ENCODE results near the gene INHBC.
"Not testable (repeated sequence)": the region's sequence is repeated elsewhere in the genome, so short reads cannot be mapped to it uniquely, and the experiment has no call there.

The INHBC gene

DNA sequence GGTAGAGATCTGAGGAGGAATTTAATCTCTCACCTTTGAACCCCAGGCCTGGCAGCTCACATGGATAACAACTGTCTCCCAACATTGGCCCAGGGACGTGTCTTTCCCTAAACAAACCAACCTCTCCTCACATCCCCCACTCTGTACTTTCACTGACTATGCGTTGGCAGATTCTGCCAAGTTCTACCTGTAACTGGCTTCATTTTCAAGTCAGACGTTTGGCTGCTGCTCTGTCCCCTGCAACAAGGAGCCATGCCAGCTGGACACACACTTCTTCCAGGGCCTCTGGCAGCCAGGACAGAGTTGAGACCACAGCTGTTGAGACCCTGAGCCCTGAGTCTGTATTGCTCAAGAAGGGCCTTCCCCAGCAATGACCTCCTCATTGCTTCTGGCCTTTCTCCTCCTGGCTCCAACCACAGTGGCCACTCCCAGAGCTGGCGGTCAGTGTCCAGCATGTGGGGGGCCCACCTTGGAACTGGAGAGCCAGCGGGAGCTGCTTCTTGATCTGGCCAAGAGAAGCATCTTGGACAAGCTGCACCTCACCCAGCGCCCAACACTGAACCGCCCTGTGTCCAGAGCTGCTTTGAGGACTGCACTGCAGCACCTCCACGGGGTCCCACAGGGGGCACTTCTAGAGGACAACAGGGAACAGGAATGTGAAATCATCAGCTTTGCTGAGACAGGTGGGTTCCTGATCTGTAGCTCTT lies at the start of gene INHBC:
INHBC (plus strand) TSS at position 268 of the 707 bp plus-strand sequence; CDS start at position 371, 103 bp downstream.
- DNase-seq (ENCODE audit: low spot score), result no peak

GRCh38 chr12:57385586-57385985 lies 49.0 kb upstream of the INHBC start:
- no peak for DNase-seq (ENCODE audit: low spot score)

DNA sequence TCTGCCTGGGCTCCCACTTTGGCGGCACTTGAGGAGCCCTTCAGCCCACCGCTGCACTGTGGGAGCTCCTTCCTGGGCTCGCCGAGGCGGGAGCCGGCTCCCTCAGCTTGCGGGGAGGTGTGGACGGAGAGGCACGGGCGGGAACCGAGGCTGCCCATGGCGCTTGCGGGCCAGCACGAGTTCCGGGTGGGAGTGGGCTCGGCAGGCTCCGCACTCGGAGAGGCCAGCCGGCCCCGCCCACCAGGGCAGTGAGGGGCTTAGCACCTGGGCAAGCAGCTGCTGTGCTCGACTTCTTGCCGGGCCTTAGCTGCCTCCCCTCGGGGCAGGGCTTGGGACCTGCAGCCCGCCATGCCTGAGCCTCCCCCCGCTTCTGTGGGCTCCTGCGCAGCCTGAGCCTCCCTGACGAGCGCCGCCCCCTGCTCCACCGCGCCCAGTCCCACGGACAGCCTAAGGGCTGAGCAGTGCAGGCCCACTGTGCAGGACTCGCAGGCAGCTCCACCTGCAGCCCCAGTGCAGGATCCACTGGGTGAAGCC lies 48.3 kb upstream of the INHBC start:
- no peak for DNase-seq (ENCODE audit: low spot score)

- DNase-seq (ENCODE audit: low spot score), result no peak
Observed at GRCh38 chr12:57388425-57388824, 46.2 kb upstream of the INHBC start.

DNA sequence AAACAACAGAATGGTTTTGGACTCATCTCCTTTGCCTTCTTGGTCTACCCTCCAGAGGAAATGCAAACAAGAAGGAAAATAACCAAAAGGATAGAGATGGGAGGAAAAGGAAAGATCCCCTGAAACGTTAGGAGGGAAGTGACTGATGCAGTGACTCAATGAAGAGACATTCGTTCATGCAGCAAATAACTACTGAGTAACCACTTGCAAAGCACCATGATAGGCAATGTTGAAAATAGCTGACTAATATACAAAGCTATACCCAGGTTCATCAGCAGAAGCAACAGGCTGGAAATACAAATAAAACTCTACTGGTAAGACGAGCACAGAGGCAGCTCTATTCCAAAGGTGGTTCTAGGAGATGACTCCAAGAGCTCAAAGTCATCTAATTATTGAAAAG lies 45.6 kb upstream of the INHBC start:
- DNase-seq (ENCODE audit: low spot score), result peak; percentile 80

DNA sequence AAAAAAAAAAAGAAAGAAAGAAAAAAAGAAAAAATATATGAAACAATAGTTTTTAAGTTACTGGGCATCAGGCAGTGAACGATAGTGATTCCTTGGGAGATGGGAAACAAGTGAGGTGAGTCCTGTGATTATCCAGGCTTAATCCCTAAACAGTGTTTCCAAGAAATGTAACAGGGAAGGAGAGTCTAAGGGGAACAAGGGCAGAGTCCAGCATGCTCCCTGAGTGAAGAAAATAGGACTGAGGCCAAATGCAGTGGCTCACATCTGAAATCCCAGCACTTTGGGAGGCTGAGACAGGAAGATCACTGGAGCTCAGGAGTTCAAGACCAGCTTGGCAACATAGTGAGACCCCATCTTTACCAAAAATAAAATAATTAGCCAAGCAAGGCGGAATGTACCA lies 44.4 kb upstream of the INHBC start:
- no peak for DNase-seq (ENCODE audit: low spot score)

- no peak for DNase-seq (ENCODE audit: low spot score)
Observed at GRCh38 chr12:57395121-57395520, 39.5 kb upstream of the INHBC start.

- no peak for DNase-seq (ENCODE audit: low spot score)
Observed at GRCh38 chr12:57397441-57397840, 37.1 kb upstream of the INHBC start.

GRCh38 chr12:57399718-57400463 lies 34.7 kb upstream of the INHBC start:
- not testable (repeated sequence) for DNase-seq (ENCODE audit: low spot score)

DNA sequence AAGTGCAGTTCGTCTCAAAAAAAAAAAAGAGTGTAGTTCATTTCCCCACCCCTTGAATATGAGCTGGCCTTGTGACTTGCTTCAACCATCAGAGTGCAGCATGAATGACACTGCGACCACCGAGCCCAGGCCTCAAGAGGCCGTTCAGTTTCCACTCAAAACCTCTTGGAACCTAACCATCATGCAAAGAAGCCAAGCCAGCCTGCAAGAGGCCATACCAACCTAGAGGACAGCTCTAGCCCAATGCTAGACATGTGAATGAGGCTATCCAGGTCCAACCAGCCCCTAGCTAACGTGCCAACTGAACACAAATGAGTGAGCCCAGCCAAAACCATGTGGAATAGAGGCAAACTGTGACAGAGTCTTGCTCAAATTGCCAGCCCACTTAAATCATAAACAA lies 33.4 kb upstream of the INHBC start:
- DNase-seq (ENCODE audit: low spot score), result no peak

- not testable (repeated sequence) for DNase-seq (ENCODE audit: low spot score)
Observed at GRCh38 chr12:57402156-57402555, 32.4 kb upstream of the INHBC start.

GRCh38 chr12:57404966-57405640 lies 29.5 kb upstream of the INHBC start:
- DNase-seq (ENCODE audit: low spot score), result no peak

- DNase-seq (ENCODE audit: low spot score), result no peak
Observed at GRCh38 chr12:57410534-57410933, 24.1 kb upstream of the INHBC start.

DNA sequence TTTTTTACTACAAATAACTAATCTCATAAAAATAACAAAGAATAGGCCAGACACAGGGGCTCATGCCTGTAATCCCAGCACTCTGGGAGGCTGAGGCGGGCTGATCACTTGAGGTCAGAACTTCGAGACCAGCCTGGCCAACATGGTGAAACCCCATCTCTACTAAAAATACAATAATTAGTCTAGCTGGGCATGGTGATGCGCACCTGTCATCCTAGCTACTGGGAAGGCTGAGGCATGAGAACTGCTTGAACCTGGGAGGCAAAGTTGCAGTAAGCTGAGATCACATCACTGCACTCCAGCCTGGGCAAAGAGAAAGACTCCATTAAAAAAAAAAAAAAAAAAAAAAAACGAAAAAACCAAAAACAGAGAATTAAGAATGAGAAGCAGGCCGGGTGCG lies 20.4 kb upstream of the INHBC start:
- not testable (repeated sequence) for DNase-seq (ENCODE audit: low spot score)

DNA sequence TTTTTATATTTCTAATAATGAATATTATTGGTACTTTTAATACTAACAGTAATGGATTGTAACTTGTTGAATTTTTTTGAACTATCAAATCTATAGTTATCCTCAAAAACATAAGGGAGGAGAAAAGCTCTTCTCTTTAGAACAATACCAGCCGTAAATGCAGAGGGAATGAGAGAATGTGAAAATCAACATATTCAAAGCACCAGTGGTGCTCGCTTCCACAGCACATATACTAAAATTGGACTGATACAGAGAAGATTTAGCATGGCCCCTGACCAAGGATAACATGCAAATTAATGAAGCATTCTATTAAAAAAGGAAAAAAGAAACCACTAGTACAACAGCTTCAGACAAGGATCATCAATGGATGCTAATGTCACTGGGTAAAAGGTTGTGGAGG lies 19.5 kb upstream of the INHBC start:
- DNase-seq (ENCODE audit: low spot score), result no peak

- no peak for DNase-seq (ENCODE audit: low spot score)
Observed at GRCh38 chr12:57416039-57416996, 18.3 kb upstream of the INHBC start.

- DNase-seq (ENCODE audit: low spot score), result no peak
Observed at GRCh38 chr12:57418255-57418654, 16.3 kb upstream of the INHBC start.

DNA sequence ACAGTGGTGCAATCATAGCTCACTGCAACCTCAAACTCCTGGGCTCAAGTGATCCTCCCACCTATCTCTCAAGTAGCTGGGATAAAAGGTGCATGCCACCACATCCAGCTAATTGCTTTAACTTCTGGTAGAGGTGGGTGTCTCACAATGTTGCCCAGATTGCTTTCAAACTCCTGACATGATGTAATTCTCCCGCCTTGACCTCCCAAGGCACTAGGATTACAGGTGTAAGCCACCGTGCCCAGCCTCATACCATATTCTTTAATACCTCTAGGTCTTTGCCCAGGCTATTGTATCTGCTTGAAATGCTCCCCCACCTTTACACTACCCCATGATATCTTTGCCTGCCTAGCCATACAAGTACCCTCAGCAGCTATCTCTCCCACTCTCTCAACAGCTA lies 15.1 kb upstream of the INHBC start:
- no peak for DNase-seq (ENCODE audit: low spot score)

- DNase-seq (ENCODE audit: low spot score), result no peak
Observed at GRCh38 chr12:57420482-57420881, 14.1 kb upstream of the INHBC start.

DNA sequence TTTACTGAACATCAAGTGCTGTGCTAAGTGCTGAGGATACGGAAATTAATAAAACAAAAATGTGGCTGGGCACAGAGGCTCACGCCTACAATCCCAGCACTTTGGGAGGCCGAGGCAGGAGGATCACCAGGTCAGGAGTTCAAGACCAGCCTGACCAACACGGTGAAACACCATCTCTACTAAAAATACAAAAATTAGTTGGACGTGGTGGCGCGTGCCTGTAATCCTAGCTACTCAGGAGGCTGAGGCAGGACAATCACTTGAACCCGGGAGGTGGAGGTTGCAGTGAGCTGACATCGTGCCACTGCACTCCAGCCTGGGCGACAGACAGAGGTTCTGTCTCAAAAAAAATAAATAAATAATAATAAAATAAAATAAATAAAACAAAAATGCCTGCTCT lies 7.6 kb upstream of the INHBC start:
- not testable (repeated sequence) for DNase-seq (ENCODE audit: low spot score)

GRCh38 chr12:57428965-57429364 lies 5.6 kb upstream of the INHBC start:
- no peak for DNase-seq (ENCODE audit: low spot score)
